ENCODE results near the gene RHOJ. TPM values are rescaled to one million over a fixed set of nuclear protein-coding genes. Genes with fewer than 3 reads are reported as not detected.

The RHOJ gene
- total and polyA plus RNA-seq, 2 donors (not counting 3 experiments of a cell fraction or from before 2014, with no cell fraction given): 191 to 486 TPM

DNA sequence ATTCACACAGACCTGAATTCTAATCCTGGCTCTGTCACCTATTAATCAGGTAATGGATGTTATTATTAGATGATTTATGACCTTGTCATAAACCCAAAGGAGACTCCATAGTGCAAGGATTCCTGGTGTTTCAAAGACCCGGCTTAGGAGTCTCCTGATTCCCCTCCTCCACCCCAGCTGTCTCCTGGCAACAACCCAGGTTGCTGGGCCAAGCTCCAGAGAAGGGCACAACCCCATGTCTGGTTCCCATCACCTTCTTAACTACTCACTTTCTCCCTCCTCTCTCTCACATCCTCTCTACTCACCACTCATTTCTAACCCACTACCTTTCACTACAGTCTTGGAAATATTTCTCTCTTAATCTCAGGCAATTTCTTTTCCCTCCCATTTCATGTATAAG is 41.6 kb downstream of the RHOJ start:
- H2AFZ ChIP-seq (ENCODE audit: low read depth, low read length): no peak overlapping the region
- no peaks in the 10 kb centered on the region for H3K9me3 ChIP-seq (replicated peaks; ENCODE audit: control insufficient read depth, insufficient read depth, low read length)
- BruUV-seq (replicated peaks): no TSS peak
- POLR2A ChIA-PET: interaction anchor here (0.7 kb wide), 1 partner anchor 8 kb away, joined by 3 read pairs; no protein-coding TSS in a partner anchor
- CTCF ChIA-PET: interaction anchor here (1.1 to 1.3 kb wide), 2 partner anchors 12 kb away, joined by 3 to 4 read pairs; no protein-coding TSS in a partner anchor
- TF ChIP-seq POLR2AphosphoS5 (IDR thresholded peaks at IDR 0.05; ENCODE audit: insufficient read depth, low read depth, low read length) (peak; percentile 25), EZH2 (IDR thresholded peaks at IDR 0.05; ENCODE audit: borderline replicate concordance, low read depth, low read length, severe bottlenecking) (no peak)
- no peaks in the 10 kb centered on the region for H3K27me3 ChIP-seq (ENCODE audit: control insufficient read depth in 2 of 2, insufficient read depth in 2 of 2, low read length in 2 of 2)
- peak; percentile 94 for DNase-seq (ENCODE audit: low read depth, low spot score)
- FAIRE-seq: no peak
- H3K9ac ChIP-seq (replicated peaks; ENCODE audit: extremely low read depth, insufficient read depth, low read length): no peak overlapping the region
- dilution Hi-C loops (cut with MboI; ENCODE audit: extremely low pct_ligation_motif_present, low sequenced_read_pairs): no loop called here
- no peaks in the 10 kb centered on the region for H3K9me1 ChIP-seq (replicated peaks; ENCODE audit: control insufficient read depth, extremely low read depth, insufficient read depth, low read length)
- intact Hi-C loops (cut with micrococcal nuclease): loop anchor here (2.0 kb wide), 2 partner anchors 15 to 41 kb away; partner anchors contain the start of gene RHOJ
- no peak overlapping the region for H3K4me2 ChIP-seq (ENCODE audit: insufficient read depth, low read length)
- H3K36me3 ChIP-seq (ENCODE audit: control insufficient read depth in 2 of 2, extremely low read depth in 1 of 2, insufficient read depth in 2 of 2, low read length in 2 of 2): peaks cover 16 to 18% of the 10 kb centered on the region in 2 experiments
- H3K4me3 ChIP-seq (replicated peaks in 1 of 3; ENCODE audit: insufficient read depth in 1 of 3, low read depth in 1 of 3, low read length in 3 of 3): no peak overlapping the region
- H3K27ac ChIP-seq (ENCODE audit: insufficient read depth, low read depth, low read length): no peak overlapping the region
- H3K79me2 ChIP-seq (ENCODE audit: control insufficient read depth, insufficient read depth, low read length): peaks cover 83% of the 10 kb centered on the region
- H4K20me1 ChIP-seq (replicated peaks; ENCODE audit: control insufficient read depth, extremely low read depth, insufficient read depth, low read length): peaks cover 14% of the 10 kb centered on the region
- H3K4me1 ChIP-seq (ENCODE audit: control insufficient read depth, extremely low read depth, insufficient read depth, low read length): peaks cover 20% of the 10 kb centered on the region

DNA sequence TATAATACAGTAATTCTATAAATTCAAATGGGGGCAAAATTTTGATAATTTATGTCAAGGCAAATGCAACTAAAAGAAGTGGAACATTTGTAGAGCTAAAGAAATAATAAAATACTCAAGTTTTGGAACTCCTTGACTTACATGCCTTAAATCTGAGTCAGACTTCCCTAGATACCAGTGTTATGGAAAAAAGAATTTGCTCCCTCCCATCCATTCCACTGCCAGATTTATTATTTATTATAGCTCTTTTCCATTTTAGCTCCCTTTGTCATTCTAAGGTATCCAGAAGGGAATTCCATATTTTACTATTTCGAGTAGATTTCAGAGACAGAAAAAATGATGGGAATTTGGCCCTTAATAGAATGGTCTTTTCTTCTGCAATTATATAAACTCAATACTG is 44.0 kb downstream of the RHOJ start:
- Histone ChIP-seq H3K9me1 (replicated peaks; ENCODE audit: control insufficient read depth, extremely low read depth, insufficient read depth, low read length) (no peaks in the 10 kb centered on the region), H3K27ac (ENCODE audit: insufficient read depth, low read depth, low read length) (peak overlapping the region; percentile 58), H3K4me1 (ENCODE audit: control insufficient read depth, extremely low read depth, insufficient read depth, low read length) (peaks cover 20% of the 10 kb centered on the region), H4K20me1 (replicated peaks; ENCODE audit: control insufficient read depth, extremely low read depth, insufficient read depth, low read length) (peaks cover 19% of the 10 kb centered on the region), H3K9ac (replicated peaks; ENCODE audit: extremely low read depth, insufficient read depth, low read length) (peak overlapping the region; percentile 24), H3K9me3 (replicated peaks; ENCODE audit: control insufficient read depth, insufficient read depth, low read length) (no peaks in the 10 kb centered on the region), H3K27me3 (ENCODE audit: control insufficient read depth in 2 of 2, insufficient read depth in 2 of 2, low read length in 2 of 2) (no peaks in the 10 kb centered on the region), H3K79me2 (ENCODE audit: control insufficient read depth, insufficient read depth, low read length) (peaks cover 82% of the 10 kb centered on the region), H3K4me2 (ENCODE audit: insufficient read depth, low read length) (no peak overlapping the region), H3K4me3 (replicated peaks in 1 of 3; ENCODE audit: insufficient read depth in 1 of 3, low read depth in 1 of 3, low read length in 3 of 3) (no peak overlapping the region), H3K36me3 (ENCODE audit: control insufficient read depth in 2 of 2, extremely low read depth in 1 of 2, insufficient read depth in 2 of 2, low read length in 2 of 2) (peaks cover 16 to 19% of the 10 kb centered on the region in 2 experiments), H2AFZ (ENCODE audit: low read depth, low read length) (no peak overlapping the region)
- CTCF ChIA-PET: interaction anchor here (0.7 to 1.8 kb wide), 7 partner anchors 9 to 74 kb away, joined by 3 to 20 read pairs (median 4); no protein-coding TSS in a partner anchor
- POLR2A ChIA-PET: interaction anchor here (1.1 to 1.2 kb wide), 2 partner anchors 42 to 44 kb away, joined by 4 to 5 read pairs; partner anchors contain the start of gene RHOJ
- TF ChIP-seq EZH2 (IDR thresholded peaks at IDR 0.05; ENCODE audit: borderline replicate concordance, low read depth, low read length, severe bottlenecking): no peak
- peak; percentile 63 for TF ChIP-seq JUN (IDR thresholded peaks at IDR 0.05; ENCODE audit: borderline replicate concordance, insufficient read depth, insufficient read length, low read depth)
- TF ChIP-seq FOS (IDR thresholded peaks at IDR 0.05; ENCODE audit: borderline replicate concordance, insufficient read depth, low read length): peak; percentile 52
- dilution Hi-C loops (cut with MboI; ENCODE audit: extremely low pct_ligation_motif_present, low sequenced_read_pairs) (no loop called here), intact Hi-C loops (cut with micrococcal nuclease) (no loop called here)
- DNase-seq (ENCODE audit: low read depth, low spot score): peak; percentile 84
- BruUV-seq (replicated peaks): no TSS peak
- peak; percentile 55 for FAIRE-seq

All from endothelial cell of umbilical vein (primary cell).